Renal cortex interstitium (tissue), 15 donors: ENCODE results near the gene OR10A3. TPM values are rescaled to one million over a fixed set of nuclear protein-coding genes. Genes with fewer than 3 reads are reported as not detected.
"Not testable (repeated sequence)": the region's sequence is repeated elsewhere in the genome, so short reads cannot be mapped to it uniquely, and the experiment has no call there.

Experiments
- DNase-seq, 11 donors: peaks; one replicate each; pipeline ENCODE4 v3.0.0-alpha.2; 2013; ENCODE audit warnings: low read depth in 9 of 11, low spot score in 4 of 11; ENCODE audit errors: extremely low read depth in 1 of 11
- long read RNA-seq, 16 experiments: transcript quantifications; one replicate each; lab custom pipeline, GENCODE V29; 2026
- polyA plus RNA-seq, 3 donors: library from polyadenylated mRNA; unstranded; fragments of 120-200 nt; gene quantifications; one replicate each; pipeline ENCODE4 v1.2.1, GENCODE V29; 2013; ENCODE audit not compliant: insufficient read length in 3 of 3

OR10A3 gene, protein sequence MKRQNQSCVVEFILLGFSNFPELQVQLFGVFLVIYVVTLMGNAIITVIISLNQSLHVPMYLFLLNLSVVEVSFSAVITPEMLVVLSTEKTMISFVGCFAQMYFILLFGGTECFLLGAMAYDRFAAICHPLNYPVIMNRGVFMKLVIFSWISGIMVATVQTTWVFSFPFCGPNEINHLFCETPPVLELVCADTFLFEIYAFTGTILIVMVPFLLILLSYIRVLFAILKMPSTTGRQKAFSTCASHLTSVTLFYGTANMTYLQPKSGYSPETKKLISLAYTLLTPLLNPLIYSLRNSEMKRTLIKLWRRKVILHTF
- polyA plus RNA-seq, result under 1 TPM in 1 of 3 donors, not detected in 2; 0.06 TPM
- long read RNA-seq, donor 1, result 0 reads
- long read RNA-seq, donor 2, partial matches to known transcripts, result 0 of 1 reads
- long read RNA-seq, donor 2, other reads (novel, unspliced or antisense), result 0 of 1 reads
- long read RNA-seq, donor 3, result 0 reads
- long read RNA-seq, donor 4, result 0 reads
- long read RNA-seq, donor 5, result 0 reads
- long read RNA-seq, donor 6, result 0 reads
- long read RNA-seq, donor 7, result 0 reads
- long read RNA-seq, donor 8, result 0 reads
- long read RNA-seq, donor 9, result 0 reads
- long read RNA-seq, donor 10, result 0 reads
- long read RNA-seq, donor 11, result 0 reads
- long read RNA-seq, donor 12, result 0 reads
- long read RNA-seq, donor 13, result 0 reads
- long read RNA-seq, donor 14, result 0 reads
- long read RNA-seq, donor 15, result 0 reads
- long read RNA-seq, donor 16, result 0 reads

DNA sequence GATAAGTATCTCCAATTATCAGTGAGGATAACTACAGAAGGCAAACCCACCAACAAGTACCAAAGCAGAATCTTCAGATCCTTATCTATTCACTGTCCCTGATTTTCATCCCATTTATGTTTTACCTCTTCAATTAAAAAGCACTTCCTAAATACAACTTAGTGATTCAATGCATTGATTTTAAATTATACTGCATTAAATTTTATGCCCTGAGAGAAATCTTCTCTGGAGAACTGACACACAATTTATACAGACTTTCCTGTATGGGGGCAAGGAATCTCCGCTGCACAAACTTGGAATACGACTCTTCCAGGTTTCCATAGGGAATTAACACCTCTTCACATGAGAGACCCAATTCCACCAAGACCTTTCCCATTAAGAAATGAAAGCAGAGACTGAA lies at the start of gene OR10A3:
OR10A3 (minus strand) TSS at position 101 of the 400 bp plus-strand sequence. CDS start 2,188 bp downstream, outside the sequence.
- no peak for DNase-seq

DNA sequence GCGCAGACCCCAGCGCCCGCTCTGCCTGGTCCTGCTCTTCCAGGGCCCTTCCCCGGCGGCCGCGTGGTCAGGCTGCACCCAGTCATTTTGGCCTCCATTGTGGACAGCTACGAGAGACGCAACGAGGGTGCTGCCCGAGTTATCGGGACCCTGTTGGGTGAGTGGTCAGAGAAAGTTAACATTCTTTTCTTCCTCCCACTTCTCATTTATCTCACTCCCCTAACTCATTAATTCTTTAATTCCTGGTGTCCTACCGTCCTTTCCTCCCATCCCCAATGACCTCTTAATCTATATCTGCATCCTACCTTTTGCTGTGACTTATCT lies 46.0 kb upstream of the OR10A3 start:
- DNase-seq, result not testable (repeated sequence)

DNA sequence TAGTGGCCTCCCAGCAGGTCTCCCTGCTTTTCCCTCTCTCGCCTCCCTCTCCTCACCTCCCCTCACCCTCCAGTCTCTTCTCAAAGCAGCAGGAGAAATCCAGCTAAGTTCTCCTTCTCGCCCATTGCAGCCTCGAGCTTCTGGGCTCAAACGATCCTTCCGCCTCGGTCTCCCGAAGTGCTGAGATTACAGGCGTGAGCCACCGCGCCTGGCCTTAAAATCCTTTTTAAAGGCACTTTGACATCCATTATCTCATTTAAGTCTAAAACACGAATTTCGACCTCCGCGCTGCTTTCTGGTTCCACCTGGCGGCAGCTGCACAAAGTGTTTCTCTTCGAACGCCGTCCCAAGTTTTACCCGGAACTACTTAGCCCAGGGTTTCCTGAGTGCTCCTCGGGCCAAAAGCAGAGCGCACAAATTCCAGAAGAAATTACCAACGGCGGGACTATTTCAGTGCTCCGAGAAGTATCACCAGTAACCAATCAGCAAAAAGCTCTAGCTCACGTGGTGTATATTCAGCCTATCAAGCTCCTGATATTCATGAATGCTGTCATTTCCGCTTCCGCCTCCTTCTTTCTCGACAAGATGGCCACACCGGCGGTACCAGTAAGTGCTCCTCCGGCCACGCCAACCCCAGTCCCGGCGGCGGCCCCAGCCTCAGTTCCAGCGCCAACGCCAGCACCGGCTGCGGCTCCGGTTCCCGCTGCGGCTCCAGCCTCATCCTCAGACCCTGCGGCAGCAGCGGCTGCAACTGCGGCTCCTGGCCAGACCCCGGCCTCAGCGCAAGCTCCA lies 45.5 kb upstream of the OR10A3 start, which contains the start of gene EIF3F:
EIF3F (plus strand) TSS at position 570 of the 792 bp plus-strand sequence; CDS start at position 586, 16 bp downstream.
- DNase-seq, result peak; percentile 92 to 100 (median 98)

DNA sequence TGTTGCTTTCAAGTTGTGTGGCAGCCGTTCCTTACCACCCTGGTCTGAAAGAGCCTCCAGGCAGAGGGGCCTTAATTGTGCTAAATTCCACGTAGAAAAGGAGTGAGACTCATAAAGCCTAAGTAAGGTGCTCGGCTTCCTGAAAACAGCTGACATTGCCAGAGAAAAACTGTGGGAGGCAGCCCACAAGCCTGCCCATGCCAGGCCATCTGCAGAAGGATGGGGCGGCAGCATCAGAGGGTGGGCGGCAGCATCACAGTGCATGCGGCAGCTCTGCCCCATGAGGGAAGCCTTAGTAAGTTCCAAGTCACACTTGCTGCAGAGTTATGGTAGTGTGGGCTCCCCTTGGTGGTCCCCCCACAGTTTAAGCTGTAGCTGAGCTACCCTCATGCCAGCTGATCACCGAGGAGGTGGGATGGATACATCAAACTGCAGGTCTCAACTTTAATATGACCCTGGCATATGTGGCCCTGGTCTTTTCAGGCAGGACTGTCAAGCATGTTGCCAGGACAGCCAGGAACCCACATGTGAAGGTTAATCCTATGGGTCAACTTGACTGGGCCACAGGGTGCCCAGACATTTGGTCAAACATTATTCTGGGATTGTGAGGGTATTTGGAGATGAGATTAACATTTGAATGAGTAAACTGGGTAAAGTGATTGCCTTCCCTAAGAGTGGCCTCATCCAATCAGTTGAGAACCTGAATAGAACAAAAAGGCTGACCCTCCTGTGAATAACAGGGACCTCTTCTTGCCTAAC lies 42.5 kb upstream of the OR10A3 start:
- no peak for DNase-seq

DNA sequence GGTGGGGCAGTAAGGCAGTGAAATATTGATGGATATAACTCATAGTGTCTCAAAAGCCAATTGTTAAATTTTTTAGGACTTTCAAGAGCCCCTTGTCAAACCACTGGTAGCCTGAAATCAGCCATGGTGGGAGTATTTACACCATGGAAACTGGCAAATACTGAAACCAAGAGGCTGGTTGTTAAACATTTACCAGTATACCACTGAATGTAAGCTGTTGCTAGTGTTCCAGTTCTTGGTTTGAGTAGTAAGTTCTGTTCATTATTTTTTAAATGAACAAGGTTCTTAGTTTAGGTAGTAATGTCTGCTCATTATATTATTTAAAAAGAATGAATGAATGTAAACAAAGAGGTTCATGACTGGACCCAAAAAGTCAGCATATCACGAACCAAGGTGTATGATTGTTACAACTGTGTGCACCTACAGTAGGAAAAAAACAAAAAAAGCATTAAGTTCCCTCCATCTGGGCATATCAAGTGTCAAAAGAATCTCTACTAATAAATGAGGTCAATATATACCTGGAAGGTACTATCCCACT lies 41.1 kb upstream of the OR10A3 start:
- no peak for DNase-seq

DNA sequence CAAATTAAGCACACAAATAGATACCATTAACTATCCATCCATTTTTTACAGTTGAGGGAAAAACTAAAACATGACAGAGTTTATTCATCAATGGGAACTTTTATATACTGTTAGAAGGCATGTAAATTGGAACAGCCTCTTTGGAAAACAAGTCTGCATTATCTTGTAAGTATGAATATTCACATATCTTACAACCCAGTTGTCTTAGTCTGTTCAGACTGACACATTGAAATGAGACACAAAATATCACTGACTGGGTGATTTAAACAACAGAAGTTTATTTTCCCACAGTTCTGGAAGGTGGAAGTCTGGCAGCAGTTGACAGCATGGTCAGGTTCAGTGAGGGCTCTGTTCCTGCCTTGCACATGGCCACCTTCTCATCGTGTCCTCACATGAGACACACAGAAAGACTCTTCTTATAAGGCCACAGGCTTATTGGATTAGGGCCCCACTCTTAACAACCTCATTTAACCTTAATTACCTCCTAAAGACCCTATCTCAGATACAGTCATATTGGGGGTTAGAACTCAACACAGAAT lies 40.2 kb upstream of the OR10A3 start:
- no peak for DNase-seq

DNA sequence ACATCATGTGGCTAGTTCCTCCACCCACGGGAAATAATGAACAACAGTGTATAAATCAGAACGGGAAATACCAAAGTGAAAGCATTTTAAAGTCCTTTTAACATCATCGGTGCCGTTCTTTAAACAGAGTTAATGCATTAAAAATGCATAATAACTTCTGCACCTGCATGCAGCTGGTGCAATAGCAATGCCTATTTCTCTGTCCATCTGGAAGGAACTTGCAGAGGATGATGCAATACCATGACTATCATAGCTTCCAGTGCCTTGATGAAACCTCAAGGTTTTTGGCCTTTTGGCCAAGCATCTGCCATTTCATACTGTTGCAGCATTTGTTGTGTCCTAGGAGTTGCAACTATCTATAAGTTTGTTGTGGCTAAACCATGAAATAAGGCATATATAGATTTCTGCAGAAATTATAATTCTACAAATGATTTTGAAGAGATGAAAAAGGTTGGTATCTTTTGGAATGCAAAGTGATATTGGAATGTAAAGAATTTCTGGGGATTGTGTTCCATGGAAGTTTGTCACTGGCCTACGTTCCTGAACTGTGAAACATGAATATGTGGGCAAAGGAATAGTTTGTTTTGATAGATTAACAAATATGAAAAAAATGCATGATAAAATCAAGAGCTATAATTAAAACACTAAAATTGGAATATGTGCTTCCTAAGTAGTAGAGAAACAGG lies 35.9 kb upstream of the OR10A3 start:
- DNase-seq, result no peak

DNA sequence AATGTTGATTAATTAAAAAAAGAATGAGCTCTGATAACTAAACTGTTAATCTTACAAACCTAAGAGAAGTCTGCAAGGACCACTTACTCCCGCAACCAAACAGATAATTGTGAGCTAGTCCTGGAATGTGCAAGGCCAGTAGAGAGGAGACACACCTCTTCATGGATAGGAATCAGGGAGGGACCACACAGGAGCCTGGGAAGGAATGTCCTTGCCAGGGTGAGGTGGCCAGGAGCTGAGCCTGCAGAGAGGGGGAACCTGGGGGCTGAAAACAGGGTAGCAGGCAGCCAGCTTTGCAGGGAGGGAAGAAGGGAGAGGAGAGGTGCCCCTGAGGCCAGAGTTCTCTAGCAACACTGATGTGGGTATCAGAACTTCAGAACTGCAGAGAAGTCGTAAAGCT lies 33.2 kb upstream of the OR10A3 start:
- DNase-seq, result no peak

DNA sequence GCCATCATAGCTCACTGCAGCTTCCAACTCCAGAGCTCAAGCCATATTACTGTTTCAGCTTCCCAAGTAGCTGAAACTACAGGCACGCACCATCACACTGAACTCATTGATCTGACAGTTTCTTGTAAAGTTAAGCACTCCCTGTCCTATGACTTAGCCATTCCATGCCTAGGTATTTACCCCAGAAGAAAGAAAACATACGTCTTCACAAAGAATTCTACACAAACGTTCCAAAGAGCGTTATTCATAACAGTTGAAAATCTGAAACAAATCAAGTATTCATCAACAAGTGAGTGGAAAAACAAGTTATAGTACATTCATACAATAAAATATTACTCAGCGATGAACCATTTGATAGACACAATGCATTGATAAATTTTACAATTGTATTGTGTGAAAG lies 31.5 kb upstream of the OR10A3 start:
- DNase-seq, result no peak

DNA sequence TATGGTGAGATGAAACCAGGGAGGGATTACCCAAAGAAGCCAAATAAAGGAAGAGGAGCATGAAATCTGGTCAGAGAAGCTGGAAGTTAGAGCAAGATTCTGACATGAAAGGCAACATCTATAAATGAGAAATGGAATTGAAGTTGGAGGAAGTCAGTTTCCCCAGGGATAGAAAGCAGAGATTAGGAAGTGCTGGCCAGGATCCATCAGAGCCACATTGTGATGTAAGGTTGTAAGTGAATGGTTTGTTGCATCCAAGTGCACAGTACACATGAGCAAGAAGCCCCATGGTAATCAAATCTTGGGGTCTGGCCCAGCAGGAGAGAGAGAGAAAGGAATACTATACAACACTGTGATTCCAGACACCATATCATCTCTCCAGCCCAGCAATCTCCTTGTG lies 30.3 kb upstream of the OR10A3 start:
- no peak for DNase-seq

DNA sequence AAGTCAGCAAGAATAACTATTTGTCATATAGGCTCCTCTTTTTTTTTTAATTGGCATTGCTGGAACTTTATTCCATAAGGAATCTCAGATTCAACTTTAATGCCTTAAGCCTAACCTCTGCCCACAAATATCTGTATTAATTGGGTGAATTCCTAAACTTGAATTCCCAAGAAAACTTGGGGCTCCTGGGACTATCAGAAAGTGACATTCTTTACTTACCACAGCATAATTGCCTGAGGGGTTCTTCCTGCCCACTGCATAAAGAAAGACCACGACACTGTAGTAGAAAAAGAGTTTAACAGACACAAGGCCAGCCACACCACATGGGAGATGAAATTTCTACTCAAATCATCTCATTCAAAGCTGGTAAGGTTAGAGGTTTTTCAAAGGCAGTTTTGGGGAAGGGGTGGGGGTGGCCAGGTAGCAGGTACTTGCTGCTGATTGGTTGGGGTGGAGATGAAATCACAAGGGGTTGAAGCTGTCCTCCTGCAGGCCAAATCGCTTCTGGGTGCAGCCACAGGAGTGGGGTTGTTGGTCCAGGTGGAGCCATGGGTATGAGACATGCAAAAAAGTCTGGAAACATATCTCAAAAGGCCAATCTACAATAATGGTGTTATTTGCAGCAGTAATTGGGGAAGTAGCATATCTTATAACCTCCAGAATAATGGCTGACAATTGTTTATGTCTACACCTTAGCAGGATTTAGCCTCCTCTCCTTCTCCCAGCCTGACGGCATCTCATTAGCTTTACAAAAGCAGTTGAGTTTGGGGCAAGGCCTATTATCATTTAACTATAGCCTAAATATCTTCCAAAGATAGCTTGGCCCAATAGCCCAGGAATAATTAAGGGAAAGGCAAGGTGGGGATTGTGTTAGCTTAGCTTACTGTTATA lies 28.5 kb upstream of the OR10A3 start:
- no peak for DNase-seq

DNA sequence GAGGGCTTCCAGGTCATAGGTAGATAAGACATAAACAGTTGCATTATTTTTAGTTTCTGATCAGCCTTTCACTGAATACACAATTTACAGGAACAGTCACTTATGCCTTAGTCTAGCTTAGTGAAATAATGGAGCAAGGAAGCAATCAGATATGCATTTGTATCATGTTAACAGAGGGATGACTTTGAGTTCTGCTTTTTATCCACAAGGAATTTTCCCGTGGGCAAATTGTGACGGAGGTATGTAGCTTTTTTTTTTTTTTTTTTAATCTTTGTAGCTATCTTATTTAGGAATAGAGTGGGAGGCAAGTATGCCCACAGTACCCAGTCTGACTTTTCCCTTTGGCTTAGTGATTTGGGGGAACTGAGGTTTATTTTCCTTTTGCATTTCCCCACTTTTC lies 27.2 kb upstream of the OR10A3 start:
- DNase-seq, result no peak

DNA sequence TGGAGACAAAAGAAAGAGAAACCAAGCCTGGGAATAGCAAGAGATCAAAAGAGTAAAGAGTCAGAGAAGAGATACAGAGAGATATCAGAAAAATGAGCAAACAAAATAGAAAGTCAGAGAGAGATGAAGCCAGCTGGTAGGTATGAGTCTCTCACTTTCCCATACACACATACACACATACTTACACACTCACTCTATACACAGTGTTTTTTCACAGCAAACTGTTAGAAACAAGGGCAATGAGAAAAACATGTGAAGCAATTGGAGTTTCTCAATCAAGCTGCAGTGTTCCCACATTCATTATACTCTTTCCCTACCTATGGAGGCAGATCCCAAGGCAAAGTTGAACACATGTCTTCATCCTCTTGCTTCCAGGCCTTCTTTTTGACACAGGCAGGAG lies 26.3 kb upstream of the OR10A3 start:
- DNase-seq, result no peak

DNA sequence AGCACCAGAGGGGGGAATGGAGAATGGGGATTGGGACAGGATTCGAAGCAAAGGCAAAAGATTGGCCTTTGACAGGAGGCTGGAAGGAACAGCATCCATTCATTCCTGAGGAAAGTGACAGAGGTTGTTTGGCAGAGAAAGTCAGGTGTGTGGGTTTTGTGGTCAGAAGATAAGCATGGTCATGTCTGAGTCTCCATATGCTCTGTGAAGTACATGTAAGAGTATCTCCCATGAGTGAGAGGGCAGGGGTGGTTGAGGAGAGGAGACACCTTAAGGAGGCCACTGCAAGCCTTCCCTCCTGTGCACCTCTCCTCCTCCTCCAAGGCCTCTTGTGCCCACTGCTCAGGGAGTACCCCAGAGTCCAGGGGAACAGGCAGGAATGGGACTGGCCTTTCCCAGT lies 25.6 kb upstream of the OR10A3 start:
- DNase-seq, result no peak

DNA sequence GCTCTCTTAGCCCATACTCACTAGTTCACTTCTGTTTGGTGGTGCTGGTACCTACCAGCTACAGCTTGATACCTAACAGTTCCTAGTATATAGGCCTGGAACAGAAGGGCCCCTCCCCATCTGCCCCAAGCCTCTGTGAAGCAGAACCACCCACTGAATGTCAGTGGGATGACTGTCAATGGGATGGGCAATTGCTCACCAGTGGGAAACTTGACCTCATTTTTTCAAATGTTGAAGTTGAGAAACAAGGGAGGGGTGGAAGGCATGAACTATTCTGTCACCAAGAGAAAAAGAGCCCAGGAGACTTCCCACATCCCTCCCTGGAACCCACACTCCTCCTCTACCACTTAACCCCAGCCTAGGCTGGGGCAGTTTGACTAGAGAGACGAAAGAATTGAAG lies 23.9 kb upstream of the OR10A3 start, which contains the start of gene NLRP10:
NLRP10 (minus strand) TSS at position 62 of the 400 bp plus-strand sequence. CDS start 1,952 bp downstream, outside the sequence.
- DNase-seq, result no peak

DNA sequence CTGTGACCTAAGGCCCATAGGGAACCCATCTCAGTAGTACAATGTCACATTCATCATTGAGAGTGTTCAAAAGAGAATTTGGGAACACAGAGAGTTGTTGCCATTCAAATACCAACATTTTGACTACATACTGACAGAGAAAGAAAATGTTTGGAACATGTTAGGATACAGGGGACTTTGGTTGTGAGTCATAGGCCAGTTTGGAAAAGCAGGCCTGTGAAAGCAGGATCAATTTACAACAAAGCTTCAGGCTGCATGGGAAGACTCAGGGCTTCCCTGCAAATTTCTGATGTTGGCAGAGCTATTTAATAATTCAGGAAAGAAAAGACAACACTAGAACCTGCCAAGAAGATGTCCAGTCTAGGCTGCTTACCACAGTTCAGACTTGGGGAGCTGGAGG lies 23.4 kb upstream of the OR10A3 start:
- no peak for DNase-seq

DNA sequence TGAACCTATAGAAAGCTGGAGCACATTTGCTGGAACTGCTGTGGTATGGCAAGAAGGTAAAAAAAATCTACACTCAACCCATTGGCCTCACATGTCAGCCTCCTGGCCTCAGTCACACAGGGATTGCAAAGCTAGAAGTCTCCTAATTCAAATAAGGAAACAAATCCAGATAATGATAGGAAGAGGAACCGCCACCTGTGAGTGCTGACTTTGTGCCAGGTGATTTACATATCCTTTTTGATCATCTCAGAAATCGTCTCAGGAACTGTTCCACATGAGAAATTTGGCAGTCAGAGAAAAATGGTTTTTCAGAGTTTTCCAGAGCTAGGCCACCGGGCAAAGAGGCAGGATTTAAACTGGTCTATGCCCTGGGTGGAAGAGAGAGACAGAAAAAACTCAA lies 22.8 kb upstream of the OR10A3 start:
- DNase-seq, result no peak
